IMR-90 (cell line): ENCODE measurements around the gene TRIM74. TPM values are rescaled to one million over a fixed set of nuclear protein-coding genes. Genes with fewer than 3 reads are reported as not detected.
"Not testable (repeated sequence)": the region's sequence is repeated elsewhere in the genome, so short reads cannot be mapped to it uniquely, and the experiment has no call there.

Source experiments
- ATAC-seq: fragments of 200-7000 bp; cut with Tn5 transposase; 2 replicates; pipeline ENCODE4 v1.9.1; 2020; ENCODE audit warnings: low read depth, mild to moderate bottlenecking, moderate library complexity
- BruUV-seq: library from RNA; stranded (reverse); fragments of 400-500 nt; replicated peaks from 2 replicates; lab custom pipeline; 2021; lab: Mats Ljungman, UMichigan
- CTCF ChIA-PET: fragments of 300-600 bp; formaldehyde crosslinking; extraction: SDS; loops from one replicate; lab custom pipeline; 2021; ENCODE audit warnings: antibody characterized with exemption; lab: Yijun Ruan, JAX
- POLR2A ChIA-PET: fragments of 300-600 bp; sonication (Branson Sonifier 250); formaldehyde crosslinking; loops from one replicate; lab custom pipeline; 2022; ENCODE audit warnings: antibody characterized with exemption; ENCODE audit not compliant: unreplicated experiment; lab: Charles Lee
- DNase-seq: peaks from one replicate; pipeline ENCODE4 v3.0.0; 2013
- H2AFZ ChIP-seq: replicated peaks from 2 replicates; pipeline ENCODE3; 2013; ENCODE audit warnings: low read length, mild to moderate bottlenecking; ENCODE audit not compliant: poor library complexity
- H2AK5ac ChIP-seq: 2 replicates; pipeline ENCODE4 v1.6.1; 2013; ENCODE audit warnings: low read depth, low read length, inconsistent platforms
- H2AK9ac ChIP-seq: replicated peaks from 2 replicates; pipeline ENCODE3; 2013; ENCODE audit warnings: mild to moderate bottlenecking, low read depth, low read length, moderate library complexity; ENCODE audit not compliant: poor library complexity
- H2BK120ac ChIP-seq: 2 replicates; pipeline ENCODE4 v1.6.1; 2013; ENCODE audit warnings: low read depth, low read length, inconsistent platforms
- H2BK15ac ChIP-seq: 3 replicates; pipeline ENCODE4 v1.6.1; 2013; ENCODE audit warnings: low read depth, low read length, inconsistent platforms
- H2BK20ac ChIP-seq: 2 replicates; pipeline ENCODE4 v1.6.1; 2013; ENCODE audit warnings: low read depth, mild to moderate bottlenecking, inconsistent platforms, low read length, moderate library complexity
- H2BK5ac ChIP-seq: 2 replicates; pipeline ENCODE4 v1.6.1; 2013; ENCODE audit warnings: mild to moderate bottlenecking, low read depth, low read length, inconsistent platforms; ENCODE audit not compliant: poor library complexity, severe bottlenecking
- H3K14ac ChIP-seq: replicated peaks from 2 replicates; pipeline ENCODE4 v1.6.1; 2013; ENCODE audit warnings: low read depth, low read length, inconsistent platforms
- H3K18ac ChIP-seq: 2 replicates; pipeline ENCODE4 v1.6.1; 2013; ENCODE audit warnings: low read depth, low read length, control low read depth
- H3K23ac ChIP-seq: 2 replicates; pipeline ENCODE4 v1.6.1; 2013; ENCODE audit warnings: low read depth, low read length, inconsistent platforms
- H3K27ac ChIP-seq: 2 replicates; pipeline ENCODE4 v1.5.1; 2013; ENCODE audit warnings: mild to moderate bottlenecking, control low read depth, low read length; ENCODE audit not compliant: insufficient read depth
- H3K27me3 ChIP-seq: 2 replicates; pipeline ENCODE4 v1.6.1; 2013; ENCODE audit warnings: low read length; ENCODE audit not compliant: control insufficient read depth, insufficient read depth
- H3K36me3 ChIP-seq: 2 replicates; pipeline ENCODE4 v1.6.1; 2013; ENCODE audit warnings: low read length, mixed read lengths; ENCODE audit not compliant: control insufficient read depth, insufficient read depth
- H3K4ac ChIP-seq: 2 replicates; pipeline ENCODE4 v1.6.1; 2013; ENCODE audit warnings: low read depth, low read length, inconsistent platforms
- H3K4me1 ChIP-seq: 2 replicates; pipeline ENCODE4 v1.6.1; 2013; ENCODE audit warnings: low read length, mixed read lengths; ENCODE audit not compliant: control insufficient read depth, insufficient read depth
- H3K4me2 ChIP-seq: 2 replicates; pipeline ENCODE4 v1.6.1; 2013; ENCODE audit warnings: low read depth, mild to moderate bottlenecking, control low read depth, low read length, moderate library complexity
- H3K4me3 ChIP-seq: 2 replicates; pipeline ENCODE4 v1.5.1; 2013; ENCODE audit warnings: low read depth, mild to moderate bottlenecking, control low read depth, low read length, moderate library complexity; ENCODE audit not compliant: insufficient read depth
- H3K56ac ChIP-seq: 2 replicates; pipeline ENCODE4 v1.6.1; 2013; ENCODE audit warnings: low read length, inconsistent platforms; ENCODE audit not compliant: insufficient read depth; ENCODE audit errors: extremely low read depth
- H3K79me1 ChIP-seq, 2 experiments: 2 replicates each; pipeline ENCODE4 v1.6.1; 2013; ENCODE audit warnings: low read length in 2 of 2, inconsistent platforms in 1 of 2, low read depth in 1 of 2
- H3K9ac ChIP-seq: 2 replicates; pipeline ENCODE4 v1.6.1; 2013; ENCODE audit warnings: low read depth, low read length, control low read depth
- H3K9me1 ChIP-seq: 2 replicates; pipeline ENCODE4 v1.6.1; 2013; ENCODE audit warnings: low read length, inconsistent platforms; ENCODE audit not compliant: insufficient read depth
- H3K9me3 ChIP-seq: 2 replicates; pipeline ENCODE4 v1.6.1; 2013; ENCODE audit warnings: low read length; ENCODE audit not compliant: control insufficient read depth, insufficient read depth
- H4K20me1 ChIP-seq: 2 replicates; pipeline ENCODE4 v1.6.1; 2013; ENCODE audit warnings: low read length, inconsistent platforms; ENCODE audit not compliant: insufficient read depth
- H4K5ac ChIP-seq: 2 replicates; pipeline ENCODE4 v1.6.1; 2013; ENCODE audit warnings: mild to moderate bottlenecking, low read depth, low read length, control low read depth
- H4K8ac ChIP-seq, 2 experiments: 2 replicates each; pipeline ENCODE4 v1.6.1; 2013; ENCODE audit warnings: low read depth in 2 of 2, low read length in 2 of 2, control low read depth in 1 of 2, inconsistent platforms in 1 of 2
- H4K91ac ChIP-seq: 2 replicates; pipeline ENCODE4 v1.6.1; 2013; ENCODE audit warnings: low read depth, low read length, inconsistent platforms; ENCODE audit not compliant: insufficient read depth
- WGBS, 2 experiments: methylation state at CpG; one replicate each; pipeline versions ENCODE4 v1.1.5 to v1.1.7; 2013; ENCODE audit warnings: missing lambda C conversion rate in 2 of 2; ENCODE audit not compliant: insufficient read length in 1 of 2; ENCODE audit errors: extremely low coverage in 2 of 2; 5-methylcytosine and 5-hydroxymethylcytosine counted together
- dilution Hi-C: fragments of 300-500 bp; cut with HindIII; formaldehyde crosslinking; loops from one replicate; pipeline ENCODE4 v1.14.3; 2018; ENCODE audit warnings: low sequenced_read_pairs; ENCODE audit not compliant: unreplicated experiment
- in situ Hi-C: fragments of 300-500 bp; cut with MboI; formaldehyde crosslinking; loops from 3 replicates; pipeline ENCODE4 v1.14.3; 2019; ENCODE audit warnings: low sequenced_read_pairs, inconsistent platforms, mixed read lengths
- intact Hi-C: fragments of 100-400 bp; cut with micrococcal nuclease; formaldehyde crosslinking; loops from 2 replicates; pipeline ENCODE4 v1.10.0; 2022
- microRNA-seq, 2 experiments: library from miRNA; stranded (forward) in 1 of 2; unstranded in 1 of 2; fragments of 10-50 nt in 1 of 2; fragments of <30 nt in 1 of 2; gene quantifications in 1 of 2; microRNA quantifications in 1 of 2; one replicate each; pipeline versions ENCODE3 to v1.1.0; 2013 to 2020; ENCODE audit not compliant: insufficient read depth in 1 of 2, insufficient read length in 1 of 2, unreplicated experiment in 1 of 2
- polyA plus RNA-seq, 3 experiments: library from polyadenylated mRNA; depleted of rRNA; stranded (reverse); fragments of >200 nt; gene quantifications; 2 replicates each; pipeline ENCODE4 v1.2.3, GENCODE V29; 2012; ENCODE audit warnings: low replicate concordance in 1 of 3
- small RNA-seq, 5 experiments: library from RNA; depleted of rRNA; stranded (forward); fragments of <200 nt; gene quantifications; one replicate each; pipeline ENCODE3, GENCODE V24; 2012
- total RNA-seq: library from RNA; depleted of rRNA; stranded (reverse); fragments of >200 nt; gene quantifications from 2 replicates; pipeline ENCODE4 v1.2.3, GENCODE V29; 2012; rRNA removed

TRIM74 gene
- total and polyA plus RNA-seq, 2 of the 4 experiments (the other 2 are of a cell fraction), result 0.17 TPM; not detected in 1

DNA sequence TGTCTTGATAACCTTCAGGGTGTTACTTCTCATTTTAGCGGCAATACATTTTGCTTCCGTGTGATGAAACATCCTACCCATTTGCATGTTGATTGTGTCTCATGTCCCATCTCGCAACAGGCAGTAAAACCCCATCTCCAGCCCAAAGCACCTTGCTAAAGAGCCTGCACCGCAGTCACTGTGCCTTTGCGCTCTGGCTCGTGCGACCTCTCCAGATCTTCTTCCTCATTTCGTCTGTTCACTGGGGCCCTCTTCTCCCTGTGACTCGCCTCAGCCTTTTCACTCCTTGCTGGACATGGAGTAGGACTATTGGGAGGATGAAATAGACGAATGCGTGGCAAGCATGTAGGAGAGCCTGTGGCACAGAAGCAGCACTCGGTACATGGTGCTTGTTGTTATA, 57.9 kb downstream of the TRIM74 start:
- H3K27ac ChIP-seq, H3K14ac ChIP-seq, H2AK9ac ChIP-seq, H2BK15ac ChIP-seq, H3K4me2 ChIP-seq, H4K91ac ChIP-seq, BruUV-seq, H3K27me3 ChIP-seq, H3K4ac ChIP-seq, H2BK5ac ChIP-seq, DNase-seq, H2BK20ac ChIP-seq, H4K8ac ChIP-seq, H3K56ac ChIP-seq, H2AFZ ChIP-seq, intact Hi-C loops, H3K4me1 ChIP-seq, in situ Hi-C loops, H3K18ac ChIP-seq, H3K4me3 ChIP-seq, H3K9ac ChIP-seq, H2BK120ac ChIP-seq, H3K9me3 ChIP-seq, H4K5ac ChIP-seq, H3K23ac ChIP-seq, CTCF ChIA-PET, POLR2A ChIA-PET, dilution Hi-C loops, H2AK5ac ChIP-seq, H3K9me1 ChIP-seq, ATAC-seq: not testable (repeated sequence)
- no CpG with 5 or more reads among the region's 12 CpGs for whole genome bisulfite sequencing, 2 experiments
- H3K36me3 ChIP-seq, result peaks cover 21% of the 10 kb centered on the region
- H4K20me1 ChIP-seq, result peaks cover 14% of the 10 kb centered on the region
- peaks cover 4 to 23% of the 10 kb centered on the region in 2 experiments; a peak in 3 of 4 replicates for H3K79me1 ChIP-seq

Small RNA genes lying within 50 kb of the gene (microRNA-seq; reads per million reads assigned to microRNA genes)
- not detected for gene RF00019 (ENCODE audit: insufficient read depth, insufficient read length)

Small RNA genes lying within 50 kb of the gene (small RNA-seq; reads per million reads assigned to genes)
- gene RF00019, result 0 reads per million in 5 experiments

Other genes with a start within 250 kb of the TRIM74 start
- gene TYW1B, start 141.3 kb downstream of the TRIM74 start, total RNA-seq, result 1.7 and 1.8 TPM in 2 replicates
- gene TYW1B, start 141.3 kb downstream of the TRIM74 start, polyA plus RNA-seq (2012; rRNA removed), result 0.73 and 1.0 TPM in 2 replicates
- 1.8 and 2.2 TPM in 2 replicates for gene POM121, start 44.4 kb downstream of the TRIM74 start, total RNA-seq
- gene POM121, start 44.4 kb downstream of the TRIM74 start, polyA plus RNA-seq (2012; rRNA removed), result 14.4 and 15.5 TPM in 2 replicates
- not detected in 2 replicates for gene SPDYE8, start 60.3 kb upstream of the TRIM74 start, total RNA-seq
- gene SPDYE8, start 60.3 kb upstream of the TRIM74 start, polyA plus RNA-seq (2012; rRNA removed), result not detected in 2 replicates
- gene SPDYE11, start 88.4 kb upstream of the TRIM74 start, total RNA-seq, result not detected in 2 replicates
- gene SPDYE11, start 88.4 kb upstream of the TRIM74 start, polyA plus RNA-seq (2012; rRNA removed), result not detected in 2 replicates
- not detected in 2 replicates for gene SPDYE9, start 116.6 kb upstream of the TRIM74 start, total RNA-seq
- gene SPDYE9, start 116.6 kb upstream of the TRIM74 start, polyA plus RNA-seq (2012; rRNA removed), result not detected in 2 replicates